OCI-LY7 (cell line): ENCODE data around the gene TMTC1. TPM values are rescaled to one million over a fixed set of nuclear protein-coding genes. Genes with fewer than 3 reads are reported as not detected.

Source experiments
- BruUV-seq: library from RNA; stranded (reverse); fragments of 400-500 nt; replicated peaks from 2 replicates; lab custom pipeline; 2021; lab: Mats Ljungman, UMichigan
- CTCF ChIA-PET: fragments of 300-600 bp; sonication (Branson Sonifier 250); formaldehyde crosslinking; loops from one replicate; lab custom pipeline; 2022; ENCODE audit warnings: antibody characterized with exemption; ENCODE audit not compliant: unreplicated experiment; lab: Charles Lee
- POLR2A ChIA-PET: fragments of 300-600 bp; sonication (Branson Sonifier 250); formaldehyde crosslinking; loops from one replicate; lab custom pipeline; 2022; ENCODE audit warnings: antibody characterized with exemption; lab: Charles Lee
- DNase-seq: peaks from one replicate; pipeline ENCODE4 v3.0.0-alpha.2; 2015; ENCODE audit warnings: low spot score
- H2AFZ ChIP-seq: fragments of 200-600 bp; sonication (generic), shearing (Covaris generic); 2 replicates; pipeline ENCODE4 v1.6.1; 2014; ENCODE audit warnings: mild to moderate bottlenecking, antibody characterized with exemption, low read length, moderate library complexity
- H3K27ac ChIP-seq: fragments of 200-600 bp; sonication (generic); 2 replicates; pipeline ENCODE4 v1.5.1; 2014; ENCODE audit warnings: mixed run types, low read depth, mild to moderate bottlenecking, moderate library complexity, low read length, inconsistent platforms; ENCODE audit not compliant: poor library complexity, severe bottlenecking
- H3K36me3 ChIP-seq: fragments of 200-600 bp; sonication (generic); 2 replicates; pipeline ENCODE4 v1.6.1; 2014; ENCODE audit warnings: mild to moderate bottlenecking, antibody characterized with exemption, low read length, moderate library complexity, mixed read lengths; ENCODE audit not compliant: insufficient read depth
- H3K4me1 ChIP-seq: fragments of 200-600 bp; sonication (generic); 2 replicates; pipeline ENCODE4 v1.5.1; 2014; ENCODE audit warnings: mild to moderate bottlenecking, low read length; ENCODE audit not compliant: insufficient read depth, poor library complexity, severe bottlenecking
- H3K4me2 ChIP-seq: fragments of 200-600 bp; sonication (generic); 2 replicates; pipeline ENCODE4 v1.6.1; 2014; ENCODE audit warnings: mild to moderate bottlenecking, low read length
- H3K4me3 ChIP-seq: fragments of 200-600 bp; sonication (generic); 2 replicates; pipeline ENCODE4 v1.5.1; 2014; ENCODE audit warnings: mild to moderate bottlenecking, low read depth, low read length; ENCODE audit not compliant: poor library complexity, severe bottlenecking
- H3K79me2 ChIP-seq: fragments of 200-600 bp; sonication (generic); 2 replicates; pipeline ENCODE4 v1.6.1; 2016; ENCODE audit warnings: low read depth, mild to moderate bottlenecking, low read length, moderate library complexity, mixed read lengths; ENCODE audit not compliant: insufficient read depth
- H3K9me2 ChIP-seq: fragments of 200-600 bp; sonication (generic); 2 replicates; pipeline ENCODE4 v1.6.1; 2016; ENCODE audit warnings: mild to moderate bottlenecking, low read length, mixed read lengths; ENCODE audit not compliant: insufficient read depth
- H3K9me3 ChIP-seq: fragments of 200-600 bp; sonication (generic); 2 replicates; pipeline ENCODE4 v1.6.1; 2014; ENCODE audit warnings: mild to moderate bottlenecking, mixed run types, low read length, mixed read lengths
- H4K20me1 ChIP-seq: fragments of 200-600 bp; sonication (generic); 2 replicates; pipeline ENCODE4 v1.6.1; 2014; ENCODE audit warnings: mild to moderate bottlenecking, antibody characterized with exemption, low read length, moderate library complexity, mixed read lengths; ENCODE audit not compliant: insufficient read depth
- CTCF ChIP-seq: fragments of 200-600 bp; sonication (generic); conservative IDR thresholded peaks from 2 replicates; pipeline ENCODE4 v1.5.1; 2014; ENCODE audit warnings: mild to moderate bottlenecking, antibody characterized with exemption, low read length, moderate library complexity, mixed read lengths
- EZH2phosphoT487 ChIP-seq: fragments of 200-600 bp; sonication (generic); IDR thresholded peaks from 2 replicates; pipeline ENCODE4 v1.6.1; 2018; ENCODE audit warnings: low read depth, borderline replicate concordance, mild to moderate bottlenecking, mixed run types, antibody characterized with exemption, low read length, moderate library complexity, mixed read lengths
- intact Hi-C: fragments of 100-400 bp; cut with micrococcal nuclease; formaldehyde crosslinking; loops from one replicate; pipeline ENCODE4 v1.10.0; 2022; ENCODE audit not compliant: unreplicated experiment
- total RNA-seq, 2 experiments: library from RNA; depleted of rRNA in 1 of 2; stranded (reverse); fragments of >200 nt in 1 of 2; shearing (Covaris generic) in 1 of 2; gene quantifications; 2 replicates each; pipeline ENCODE4 v1.2.3, GENCODE V29; 2014 to 2022

TMTC1 gene
- total RNA-seq, 2 experiments from 2014 or later: not detected

GRCh38 chr12:29574500-29574899 is 209.2 kb downstream of the TMTC1 start:
- H3K9me3 ChIP-seq: no peaks in the 10 kb centered on the region
- no peaks in the 10 kb centered on the region for H3K79me2 ChIP-seq
- H3K4me1 ChIP-seq: no peaks in the 10 kb centered on the region
- no peaks in the 10 kb centered on the region for H3K9me2 ChIP-seq
- H3K4me2 ChIP-seq: no peak overlapping the region
- no peaks in the 10 kb centered on the region for H4K20me1 ChIP-seq
- TF ChIP-seq EZH2phosphoT487 (no peak), CTCF (no peak)
- H3K4me3 ChIP-seq: no peak overlapping the region
- H3K36me3 ChIP-seq: no peaks in the 10 kb centered on the region
- ChIA-PET POLR2A (no interaction called here), CTCF (no interaction called here)
- H2AFZ ChIP-seq: no peak overlapping the region
- no peak overlapping the region for H3K27ac ChIP-seq
- intact Hi-C loops: no loop called here
- BruUV-seq: no TSS peak
- no peak for DNase-seq

GRCh38 chr12:29572938-29573337 is 210.8 kb downstream of the TMTC1 start:
- Histone ChIP-seq H3K9me2 (no peaks in the 10 kb centered on the region), H3K4me1 (no peaks in the 10 kb centered on the region), H3K79me2 (no peaks in the 10 kb centered on the region), H3K9me3 (no peaks in the 10 kb centered on the region), H2AFZ (no peak overlapping the region), H3K4me3 (no peak overlapping the region), H4K20me1 (no peaks in the 10 kb centered on the region), H3K36me3 (no peaks in the 10 kb centered on the region), H3K27ac (no peak overlapping the region), H3K4me2 (no peak overlapping the region)
- DNase-seq: no peak
- TF ChIP-seq EZH2phosphoT487 (no peak), CTCF (no peak)
- ChIA-PET POLR2A (no interaction called here), CTCF (no interaction called here)
- no TSS peak for BruUV-seq
- intact Hi-C loops: no loop called here

- no peak overlapping the region for H2AFZ ChIP-seq
- DNase-seq: no peak
- no peaks in the 10 kb centered on the region for H4K20me1 ChIP-seq
- H3K4me3 ChIP-seq: no peak overlapping the region
- no peak overlapping the region for H3K27ac ChIP-seq
- no peaks in the 10 kb centered on the region for H3K9me2 ChIP-seq
- TF ChIP-seq EZH2phosphoT487: no peak
- no peak for TF ChIP-seq CTCF
- H3K36me3 ChIP-seq: no peaks in the 10 kb centered on the region
- ChIA-PET POLR2A (no interaction called here), CTCF (no interaction called here)
- no peak overlapping the region for H3K4me2 ChIP-seq
- intact Hi-C loops: no loop called here
- H3K9me3 ChIP-seq: no peaks in the 10 kb centered on the region
- H3K79me2 ChIP-seq: no peaks in the 10 kb centered on the region
- no TSS peak for BruUV-seq
- H3K4me1 ChIP-seq: no peaks in the 10 kb centered on the region
Observed at GRCh38 chr12:29572464-29572863, 211.3 kb downstream of the TMTC1 start.
